Measurements from ENCODE around the gene TMOD4.

Gene TMOD4

DNA sequence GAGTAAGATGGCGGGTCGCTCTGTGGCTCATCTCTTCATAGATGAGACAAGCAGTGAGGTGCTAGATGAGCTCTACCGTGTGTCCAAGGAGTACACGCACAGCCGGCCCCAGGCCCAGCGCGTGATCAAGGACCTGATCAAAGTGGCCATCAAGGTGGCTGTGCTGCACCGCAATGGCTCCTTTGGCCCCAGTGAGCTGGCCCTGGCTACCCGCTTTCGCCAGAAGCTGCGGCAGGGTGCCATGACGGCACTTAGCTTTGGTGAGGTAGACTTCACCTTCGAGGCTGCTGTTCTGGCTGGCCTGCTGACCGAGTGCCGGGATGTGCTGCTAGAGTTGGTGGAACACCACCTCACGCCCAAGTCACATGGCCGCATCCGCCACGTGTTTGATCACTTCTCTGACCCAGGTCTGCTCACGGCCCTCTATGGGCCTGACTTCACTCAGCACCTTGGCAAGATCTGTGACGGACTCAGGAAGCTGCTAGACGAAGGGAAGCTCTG lies 17.0 kb downstream of the TMOD4 start:
- TF ChIP-seq, protein P1, sequence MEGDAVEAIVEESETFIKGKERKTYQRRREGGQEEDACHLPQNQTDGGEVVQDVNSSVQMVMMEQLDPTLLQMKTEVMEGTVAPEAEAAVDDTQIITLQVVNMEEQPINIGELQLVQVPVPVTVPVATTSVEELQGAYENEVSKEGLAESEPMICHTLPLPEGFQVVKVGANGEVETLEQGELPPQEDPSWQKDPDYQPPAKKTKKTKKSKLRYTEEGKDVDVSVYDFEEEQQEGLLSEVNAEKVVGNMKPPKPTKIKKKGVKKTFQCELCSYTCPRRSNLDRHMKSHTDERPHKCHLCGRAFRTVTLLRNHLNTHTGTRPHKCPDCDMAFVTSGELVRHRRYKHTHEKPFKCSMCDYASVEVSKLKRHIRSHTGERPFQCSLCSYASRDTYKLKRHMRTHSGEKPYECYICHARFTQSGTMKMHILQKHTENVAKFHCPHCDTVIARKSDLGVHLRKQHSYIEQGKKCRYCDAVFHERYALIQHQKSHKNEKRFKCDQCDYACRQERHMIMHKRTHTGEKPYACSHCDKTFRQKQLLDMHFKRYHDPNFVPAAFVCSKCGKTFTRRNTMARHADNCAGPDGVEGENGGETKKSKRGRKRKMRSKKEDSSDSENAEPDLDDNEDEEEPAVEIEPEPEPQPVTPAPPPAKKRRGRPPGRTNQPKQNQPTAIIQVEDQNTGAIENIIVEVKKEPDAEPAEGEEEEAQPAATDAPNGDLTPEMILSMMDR (conservative IDR thresholded peaks at IDR 0.05) = no peak
- H3K27ac ChIP-seq = no peak overlapping the region

GRCh38 chr1:151158326-151158725 lies 17.5 kb downstream of the TMOD4 start:
- TF ChIP-seq, protein P1 (conservative IDR thresholded peaks at IDR 0.05) = no peak
- H3K27ac ChIP-seq = no peak overlapping the region

DNA sequence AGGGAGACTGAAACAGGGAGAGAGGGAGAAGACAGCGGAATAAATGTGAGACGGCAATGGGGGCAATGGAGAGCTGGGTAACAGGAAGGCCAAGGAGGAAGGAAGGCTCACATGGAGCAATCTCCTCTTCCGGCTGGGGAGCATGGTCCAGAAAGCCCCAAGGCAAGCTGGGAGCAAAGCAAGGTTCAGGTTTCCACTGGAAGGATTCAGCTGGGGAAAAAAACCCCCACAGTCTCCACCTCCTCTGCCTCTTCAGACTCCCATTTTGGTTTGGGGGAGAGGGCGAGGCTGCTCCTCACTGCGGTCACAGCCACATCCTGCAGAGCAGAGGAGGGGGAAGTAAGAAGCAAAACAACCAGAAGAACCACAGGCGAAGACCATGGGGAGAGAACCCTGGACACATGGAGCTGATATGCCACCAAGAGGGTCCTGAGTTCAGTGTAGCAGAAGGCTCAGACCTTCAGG lies 18.7 kb downstream of the TMOD4 start:
- H3K27ac ChIP-seq = no peak overlapping the region; the same call in 1 of the 2 replicates
- TF ChIP-seq, protein P1 (conservative IDR thresholded peaks at IDR 0.05) = no peak

DNA sequence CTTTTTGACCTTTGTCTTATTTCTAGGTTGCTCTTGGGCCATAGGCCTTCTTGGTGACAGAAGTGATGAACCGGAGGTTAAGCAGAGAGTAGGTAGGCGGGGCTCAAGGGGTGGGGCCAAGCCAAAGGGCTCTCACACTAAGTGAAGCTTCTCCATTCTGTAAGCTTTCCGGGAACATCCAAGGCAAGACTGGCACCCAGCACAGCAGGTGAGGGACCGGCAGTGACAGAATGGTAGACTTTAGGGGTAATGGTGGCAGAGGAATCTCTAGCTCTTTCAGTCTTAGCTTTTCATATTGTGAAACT lies 19.3 kb downstream of the TMOD4 start, which contains the start of gene TNFAIP8L2:
TSS of gene TNFAIP8L2 (plus strand) at position 135 of the 305 bp plus-strand sequence. CDS start 2,049 bp downstream, outside the sequence.
- TF ChIP-seq, protein P1 (conservative IDR thresholded peaks at IDR 0.05) = no peak
- H3K27ac ChIP-seq = peak within 1 kb of the TSS; percentile 2; the same call in 1 of the 2 replicates

- TF ChIP-seq, protein P1 (conservative IDR thresholded peaks at IDR 0.05) = no peak
- H3K27ac ChIP-seq = no peak overlapping the region
Observed at GRCh38 chr1:151147665-151148064, 28.1 kb downstream of the TMOD4 start.

DNA sequence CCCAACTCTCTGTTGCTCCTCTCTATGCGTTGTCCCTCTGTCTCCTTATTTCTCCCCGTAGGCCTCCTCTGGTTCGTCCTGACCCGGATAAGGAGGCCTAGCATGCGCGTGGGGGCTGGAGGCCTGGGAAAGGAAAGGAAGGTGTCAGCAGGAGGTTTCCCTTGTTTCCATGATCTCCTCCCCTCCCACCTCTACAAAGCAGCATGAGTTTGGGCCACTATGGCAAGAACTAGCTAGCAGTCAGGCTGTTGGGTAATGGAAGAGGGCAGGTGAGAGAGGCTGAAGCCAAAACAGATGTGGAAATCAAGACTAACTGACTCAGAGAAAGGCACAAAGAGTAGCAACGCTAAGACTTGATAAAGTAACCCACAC lies 28.7 kb downstream of the TMOD4 start:
- peak overlapping the region; percentile 46; the same call in 1 of the 2 replicates for H3K27ac ChIP-seq
- TF ChIP-seq, protein P1 (conservative IDR thresholded peaks at IDR 0.05) = no peak

GRCh38 chr1:151146412-151147131 lies 29.2 kb downstream of the TMOD4 start, which contains the start of gene SEMA6C:
SEMA6C (minus strand) TSS chr1:151146631; CDS start chr1:151142621, 4,010 bp downstream.
- TF ChIP-seq, protein P1 (conservative IDR thresholded peaks at IDR 0.05) = no peak
- H3K27ac ChIP-seq = peak within 1 kb of the TSS; percentile 46; the same call in 1 of the 2 replicates

Data from VCaP (cell line).